OCI-LY7 (cell line): ENCODE results near the gene UBA6.

Source experiments
- EZH2phosphoT487 ChIP-seq: fragments of 200-600 bp; sonication (generic); IDR thresholded peaks from 2 replicates; pipeline ENCODE4 v1.6.1; 2018; ENCODE audit warnings: low read depth, borderline replicate concordance, mild to moderate bottlenecking, mixed run types, antibody characterized with exemption, low read length, moderate library complexity, mixed read lengths
- TF ChIP-seq, protein P1 (sequence below): fragments of 200-600 bp; sonication (generic); conservative IDR thresholded peaks from 2 replicates; pipeline ENCODE4 v1.5.1; 2014; ENCODE audit warnings: mild to moderate bottlenecking, antibody characterized with exemption, low read length, moderate library complexity, mixed read lengths

DNA sequence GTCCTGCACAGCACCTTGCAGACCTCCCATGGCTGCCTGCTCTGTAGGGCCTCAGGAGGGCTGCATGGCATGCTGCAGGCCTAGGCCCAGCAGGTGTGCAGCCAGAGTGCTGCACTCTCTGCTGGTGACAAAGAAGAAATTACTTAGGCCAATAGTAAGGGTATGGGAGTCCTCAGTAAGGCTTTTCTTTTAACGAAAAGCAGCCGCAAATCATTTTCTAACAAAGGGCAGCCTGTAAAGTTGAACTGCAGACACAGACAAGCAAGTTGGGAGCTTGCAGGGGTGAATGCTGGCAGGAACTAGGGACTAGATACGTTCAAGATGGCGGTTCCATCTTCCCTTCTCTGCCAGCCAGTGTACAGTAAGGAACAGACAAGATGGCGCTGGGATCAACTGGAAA, 22.4 kb upstream of the UBA6 start:
- TF ChIP-seq, protein P1, sequence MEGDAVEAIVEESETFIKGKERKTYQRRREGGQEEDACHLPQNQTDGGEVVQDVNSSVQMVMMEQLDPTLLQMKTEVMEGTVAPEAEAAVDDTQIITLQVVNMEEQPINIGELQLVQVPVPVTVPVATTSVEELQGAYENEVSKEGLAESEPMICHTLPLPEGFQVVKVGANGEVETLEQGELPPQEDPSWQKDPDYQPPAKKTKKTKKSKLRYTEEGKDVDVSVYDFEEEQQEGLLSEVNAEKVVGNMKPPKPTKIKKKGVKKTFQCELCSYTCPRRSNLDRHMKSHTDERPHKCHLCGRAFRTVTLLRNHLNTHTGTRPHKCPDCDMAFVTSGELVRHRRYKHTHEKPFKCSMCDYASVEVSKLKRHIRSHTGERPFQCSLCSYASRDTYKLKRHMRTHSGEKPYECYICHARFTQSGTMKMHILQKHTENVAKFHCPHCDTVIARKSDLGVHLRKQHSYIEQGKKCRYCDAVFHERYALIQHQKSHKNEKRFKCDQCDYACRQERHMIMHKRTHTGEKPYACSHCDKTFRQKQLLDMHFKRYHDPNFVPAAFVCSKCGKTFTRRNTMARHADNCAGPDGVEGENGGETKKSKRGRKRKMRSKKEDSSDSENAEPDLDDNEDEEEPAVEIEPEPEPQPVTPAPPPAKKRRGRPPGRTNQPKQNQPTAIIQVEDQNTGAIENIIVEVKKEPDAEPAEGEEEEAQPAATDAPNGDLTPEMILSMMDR, result no peak
- no peak for TF ChIP-seq EZH2phosphoT487
